Nephron (organoid): Measurements from ENCODE around the gene RSPH6A.
A peak's percentile ranks its signal among the peaks of the same experiment; 100 is the strongest.

Source experiments
- H3K27ac Mint-ChIP-seq, 3 experiments: 2 replicates each; pipeline ENCODE4 v1.8.0; 2020; ENCODE audit warnings: mixed read lengths in 3 of 3, mild to moderate bottlenecking in 2 of 3, moderate library complexity in 1 of 3
- H3K27me3 Mint-ChIP-seq: 2 replicates; pipeline ENCODE4 v1.8.0; 2021; ENCODE audit warnings: low read depth, mild to moderate bottlenecking, moderate library complexity, mixed read lengths
- H3K36me3 Mint-ChIP-seq: 2 replicates; pipeline ENCODE4 v1.8.0; 2020; ENCODE audit warnings: low read depth, mixed read lengths
- H3K4me1 Mint-ChIP-seq: 2 replicates; pipeline ENCODE4 v1.8.0; 2020; ENCODE audit warnings: mixed read lengths
- H3K4me3 Mint-ChIP-seq, 3 experiments: 2 replicates each; pipeline ENCODE4 v1.8.0; 2020; ENCODE audit warnings: mild to moderate bottlenecking in 3 of 3, mixed read lengths in 3 of 3, moderate library complexity in 2 of 3
- H3K9me3 Mint-ChIP-seq: 2 replicates; pipeline ENCODE4 v1.8.0; 2020; ENCODE audit warnings: mixed read lengths
- CTCF ChIP-seq, 3 experiments: fragments of 200-600 bp; sonication (generic); IDR thresholded peaks; one replicate each; pipeline ENCODE4 v1.5.0; 2021; ENCODE audit warnings: antibody characterized with exemption in 3 of 3; ENCODE audit not compliant: unreplicated experiment in 3 of 3

RSPH6A gene

GRCh38 chr19:45848922-45849321, 33.8 kb upstream of the RSPH6A start:
- TF ChIP-seq CTCF (IDR thresholded peaks at IDR 0.05; ENCODE audit: unreplicated experiment in 3 of 3): peak; percentile 24 to 35 (median 25)
- H3K27me3 Mint-ChIP-seq: no peaks in the 10 kb centered on the region
- peaks cover 62% of the 10 kb centered on the region for H3K36me3 Mint-ChIP-seq
- no peaks in the 10 kb centered on the region for H3K4me1 Mint-ChIP-seq
- no peaks in the 10 kb centered on the region for H3K9me3 Mint-ChIP-seq
- no peak overlapping the region for H3K4me3 Mint-ChIP-seq
- no peak overlapping the region for H3K27ac Mint-ChIP-seq

- H3K9me3 Mint-ChIP-seq: no peaks in the 10 kb centered on the region
These were observed 32.6 kb upstream of the RSPH6A start for GRCh38 chr19:45847663-45848062.

GRCh38 chr19:45842198-45842597, 27.1 kb upstream of the RSPH6A start:
- Mint-ChIP-seq H3K4me3 (no peak overlapping the region), H3K36me3 (peaks cover 82% of the 10 kb centered on the region), H3K4me1 (no peaks in the 10 kb centered on the region), H3K27ac (no peak overlapping the region), H3K27me3 (no peaks in the 10 kb centered on the region), H3K9me3 (no peaks in the 10 kb centered on the region)
- no peak for TF ChIP-seq CTCF (IDR thresholded peaks at IDR 0.05; ENCODE audit: unreplicated experiment in 3 of 3)

More at GRCh38 chr19:45847663-45848062, 32.6 kb upstream of the RSPH6A start:
- no peak for TF ChIP-seq CTCF (IDR thresholded peaks at IDR 0.05; ENCODE audit: unreplicated experiment in 3 of 3)
- Mint-ChIP-seq H3K27ac (no peak overlapping the region), H3K27me3 (no peaks in the 10 kb centered on the region), H3K4me3 (no peak overlapping the region), H3K36me3 (peaks cover 67% of the 10 kb centered on the region), H3K4me1 (no peaks in the 10 kb centered on the region)

GRCh38 chr19:45834970-45835369, 19.9 kb upstream of the RSPH6A start:
- Mint-ChIP-seq H3K9me3 (no peaks in the 10 kb centered on the region), H3K36me3 (peaks cover 75% of the 10 kb centered on the region), H3K4me1 (no peaks in the 10 kb centered on the region), H3K4me3 (no peak overlapping the region), H3K27me3 (no peaks in the 10 kb centered on the region), H3K27ac (no peak overlapping the region)
- no peak for TF ChIP-seq CTCF (IDR thresholded peaks at IDR 0.05; ENCODE audit: unreplicated experiment in 3 of 3)

GRCh38 chr19:45828945-45829344, 13.8 kb upstream of the RSPH6A start:
- Mint-ChIP-seq H3K9me3 (no peaks in the 10 kb centered on the region), H3K36me3 (peaks cover 64% of the 10 kb centered on the region), H3K4me1 (peaks cover 5% of the 10 kb centered on the region), H3K27ac (no peak overlapping the region), H3K4me3 (no peak overlapping the region), H3K27me3 (no peaks in the 10 kb centered on the region)
- no peak for TF ChIP-seq CTCF (IDR thresholded peaks at IDR 0.05; ENCODE audit: unreplicated experiment in 3 of 3)

- TF ChIP-seq CTCF (IDR thresholded peaks at IDR 0.05; ENCODE audit: unreplicated experiment in 3 of 3): no peak
- Mint-ChIP-seq H3K9me3 (no peaks in the 10 kb centered on the region), H3K36me3 (peaks cover 62% of the 10 kb centered on the region), H3K4me3 (no peak overlapping the region), H3K4me1 (peaks cover 5% of the 10 kb centered on the region), H3K27ac (no peak overlapping the region), H3K27me3 (no peaks in the 10 kb centered on the region)
These were observed 13.4 kb upstream of the RSPH6A start for GRCh38 chr19:45828523-45828922.
